Natural killer cell (primary cell): ENCODE measurements around the gene MIGA2. TPM values are rescaled to one million over a fixed set of nuclear protein-coding genes. Genes with fewer than 3 reads are reported as not detected.

ENCODE experiments used
- ATAC-seq, 3 donors: fragments of 150-1000 bp in 2 of 3; fragments of 200-7000 bp in 1 of 3; cut with Tn5 transposase; 1 replicate in 1 of 3; 2 replicates in 2 of 3; pipeline ENCODE4 v1.10.0; 2021; ENCODE audit warnings: mild to moderate bottlenecking in 2 of 3, moderate library complexity in 2 of 3
- DNase-seq, 2 donors: peaks; one replicate each; pipeline versions ENCODE4 v3.0.0 to v3.0.0-alpha.2; 2013 to 2021; ENCODE audit warnings: mixed read lengths in 1 of 2
- H3K27ac ChIP-seq: one replicate; pipeline ENCODE4 v1.5.1; 2013; ENCODE audit warnings: mild to moderate bottlenecking, low read length
- H3K27me3 ChIP-seq: one replicate; pipeline ENCODE4 v1.6.1; 2013; ENCODE audit warnings: low read length; ENCODE audit not compliant: control insufficient read depth, insufficient read depth
- H3K36me3 ChIP-seq: one replicate; pipeline ENCODE4 v1.6.1; 2013; ENCODE audit warnings: low read length; ENCODE audit not compliant: control insufficient read depth, insufficient read depth
- H3K4me1 ChIP-seq: one replicate; pipeline ENCODE4 v1.6.1; 2013; ENCODE audit warnings: low read length; ENCODE audit not compliant: control insufficient read depth, insufficient read depth
- H3K4me3 ChIP-seq: one replicate; pipeline ENCODE4 v1.5.1; 2013; ENCODE audit warnings: low read length
- H3K9me3 ChIP-seq: one replicate; pipeline ENCODE4 v1.6.1; 2013; ENCODE audit warnings: low read length; ENCODE audit not compliant: control insufficient read depth, insufficient read depth
- H3K27ac Mint-ChIP-seq, 2 donors: one replicate each; pipeline ENCODE4 v1.8.0; 2022; ENCODE audit warnings: mild to moderate bottlenecking in 2 of 2, mixed read lengths in 2 of 2, moderate library complexity in 1 of 2
- H3K27me3 Mint-ChIP-seq, 2 donors: one replicate each; pipeline ENCODE4 v1.8.0; 2022; ENCODE audit warnings: low read depth in 2 of 2, mixed read lengths in 2 of 2
- H3K36me3 Mint-ChIP-seq: one replicate; pipeline ENCODE4 v1.8.0; 2022; ENCODE audit warnings: mixed read lengths
- H3K4me1 Mint-ChIP-seq, 2 donors: one replicate each; pipeline ENCODE4 v1.8.0; 2022; ENCODE audit warnings: mixed read lengths in 2 of 2
- H3K4me3 Mint-ChIP-seq: one replicate; pipeline ENCODE4 v1.8.0; 2022; ENCODE audit warnings: mild to moderate bottlenecking, moderate library complexity, mixed read lengths
- H3K9me3 Mint-ChIP-seq, 2 donors: one replicate each; pipeline ENCODE4 v1.8.0; 2022; ENCODE audit warnings: mixed read lengths in 2 of 2
- WGBS: methylation state at CpG from one replicate; pipeline ENCODE4 v1.1.7; 2013; ENCODE audit warnings: missing lambda C conversion rate; ENCODE audit not compliant: insufficient coverage; 5-methylcytosine and 5-hydroxymethylcytosine counted together
- intact Hi-C: fragments of 100-400 bp; cut with micrococcal nuclease; formaldehyde crosslinking; loops from one replicate; pipeline ENCODE4 v1.14.2; 2022
- total RNA-seq, 4 donors: library from RNA; stranded (reverse); fragments of 120-200 nt in 1 of 4; gene quantifications; one replicate each; pipeline versions ENCODE4 v1.2.3 to v1.2.4, GENCODE V29; 2013 to 2022
- TF ChIP-seq, protein P1 (sequence below): fragments of 200-600 bp; IDR thresholded peaks from one replicate; pipeline ENCODE4 v1.8.0; 2022; ENCODE audit warnings: antibody characterized with exemption

Gene MIGA2
- total RNA-seq, 3 donors from 2014 or later (not counting 1 experiment from before 2014, with no cell fraction given) = 67.3 to 77.9 (median 73.9) TPM

DNA sequence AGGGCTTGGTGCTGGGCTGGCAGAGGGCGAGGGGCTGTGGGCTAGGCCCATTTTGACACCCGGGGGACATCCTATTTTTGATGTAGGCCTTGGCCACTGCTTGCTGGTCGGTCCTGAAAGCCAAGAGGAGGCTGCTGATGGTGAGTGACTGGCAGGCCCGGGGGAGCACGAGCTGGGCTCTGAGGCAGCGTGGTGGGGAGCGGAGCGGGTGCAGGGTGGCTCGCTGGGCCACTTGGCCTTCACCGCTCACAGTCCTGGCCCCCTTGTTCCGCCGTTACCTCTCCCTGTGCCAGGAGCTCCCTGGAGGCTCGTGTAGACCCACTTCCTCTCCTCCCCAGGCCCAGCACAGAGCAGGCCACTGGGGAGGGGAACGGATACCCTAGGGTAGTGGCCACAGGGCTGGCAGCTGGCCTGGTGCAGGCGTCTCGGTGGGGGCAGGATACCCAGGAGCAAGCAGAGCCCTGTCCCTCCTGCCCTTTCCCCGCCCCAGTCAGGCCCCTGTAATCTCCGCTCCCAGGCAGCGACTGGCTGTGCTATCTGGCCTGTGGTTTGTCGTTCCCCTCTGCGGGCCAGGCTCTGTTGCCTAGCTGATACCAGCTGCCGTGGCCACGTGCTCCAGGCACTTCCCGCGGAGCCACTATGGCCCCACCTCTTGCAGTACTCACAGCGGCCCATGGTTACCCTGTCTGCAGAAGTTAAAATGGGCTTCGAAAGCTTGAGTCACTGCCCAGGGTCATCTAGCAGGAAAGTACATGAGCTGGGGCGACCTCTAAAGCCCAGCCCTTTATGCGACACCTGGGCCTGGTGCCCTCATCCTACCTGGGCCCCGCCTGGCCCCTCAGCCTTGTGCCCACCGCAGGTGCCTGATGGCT lies 32.8 kb downstream of the MIGA2 start:
- no peaks in the 10 kb centered on the region for H3K27me3 Mint-ChIP-seq
- Histone ChIP-seq H3K27me3 (no peaks in the 10 kb centered on the region), H3K36me3 (peaks cover 14% of the 10 kb centered on the region), H3K4me1 (peaks cover 45% of the 10 kb centered on the region), H3K27ac (peak overlapping the region; percentile 74), H3K9me3 (no peaks in the 10 kb centered on the region), H3K4me3 (no peak overlapping the region)
- intact Hi-C loops = loop anchor here (1.0 kb wide), 1 partner anchor 12 kb away; the partner anchor contains the start of gene DOLPP1
- H3K9me3 Mint-ChIP-seq = no peaks in the 10 kb centered on the region
- peak overlapping the region; percentile 87 to 94 for H3K27ac Mint-ChIP-seq
- DNase-seq (peak; percentile 68 to 78), ATAC-seq (peak; percentile 96 to 98 (median 97))
- H3K4me3 Mint-ChIP-seq = peak overlapping the region; percentile 75
- WGBS = 22% methylated on average over 31 of the region's 31 CpGs
- H3K36me3 Mint-ChIP-seq = no peaks in the 10 kb centered on the region
- peaks cover 17 to 25% of the 10 kb centered on the region in 2 donors for H3K4me1 Mint-ChIP-seq
- TF ChIP-seq, protein P1, sequence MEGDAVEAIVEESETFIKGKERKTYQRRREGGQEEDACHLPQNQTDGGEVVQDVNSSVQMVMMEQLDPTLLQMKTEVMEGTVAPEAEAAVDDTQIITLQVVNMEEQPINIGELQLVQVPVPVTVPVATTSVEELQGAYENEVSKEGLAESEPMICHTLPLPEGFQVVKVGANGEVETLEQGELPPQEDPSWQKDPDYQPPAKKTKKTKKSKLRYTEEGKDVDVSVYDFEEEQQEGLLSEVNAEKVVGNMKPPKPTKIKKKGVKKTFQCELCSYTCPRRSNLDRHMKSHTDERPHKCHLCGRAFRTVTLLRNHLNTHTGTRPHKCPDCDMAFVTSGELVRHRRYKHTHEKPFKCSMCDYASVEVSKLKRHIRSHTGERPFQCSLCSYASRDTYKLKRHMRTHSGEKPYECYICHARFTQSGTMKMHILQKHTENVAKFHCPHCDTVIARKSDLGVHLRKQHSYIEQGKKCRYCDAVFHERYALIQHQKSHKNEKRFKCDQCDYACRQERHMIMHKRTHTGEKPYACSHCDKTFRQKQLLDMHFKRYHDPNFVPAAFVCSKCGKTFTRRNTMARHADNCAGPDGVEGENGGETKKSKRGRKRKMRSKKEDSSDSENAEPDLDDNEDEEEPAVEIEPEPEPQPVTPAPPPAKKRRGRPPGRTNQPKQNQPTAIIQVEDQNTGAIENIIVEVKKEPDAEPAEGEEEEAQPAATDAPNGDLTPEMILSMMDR = no peak

DNA sequence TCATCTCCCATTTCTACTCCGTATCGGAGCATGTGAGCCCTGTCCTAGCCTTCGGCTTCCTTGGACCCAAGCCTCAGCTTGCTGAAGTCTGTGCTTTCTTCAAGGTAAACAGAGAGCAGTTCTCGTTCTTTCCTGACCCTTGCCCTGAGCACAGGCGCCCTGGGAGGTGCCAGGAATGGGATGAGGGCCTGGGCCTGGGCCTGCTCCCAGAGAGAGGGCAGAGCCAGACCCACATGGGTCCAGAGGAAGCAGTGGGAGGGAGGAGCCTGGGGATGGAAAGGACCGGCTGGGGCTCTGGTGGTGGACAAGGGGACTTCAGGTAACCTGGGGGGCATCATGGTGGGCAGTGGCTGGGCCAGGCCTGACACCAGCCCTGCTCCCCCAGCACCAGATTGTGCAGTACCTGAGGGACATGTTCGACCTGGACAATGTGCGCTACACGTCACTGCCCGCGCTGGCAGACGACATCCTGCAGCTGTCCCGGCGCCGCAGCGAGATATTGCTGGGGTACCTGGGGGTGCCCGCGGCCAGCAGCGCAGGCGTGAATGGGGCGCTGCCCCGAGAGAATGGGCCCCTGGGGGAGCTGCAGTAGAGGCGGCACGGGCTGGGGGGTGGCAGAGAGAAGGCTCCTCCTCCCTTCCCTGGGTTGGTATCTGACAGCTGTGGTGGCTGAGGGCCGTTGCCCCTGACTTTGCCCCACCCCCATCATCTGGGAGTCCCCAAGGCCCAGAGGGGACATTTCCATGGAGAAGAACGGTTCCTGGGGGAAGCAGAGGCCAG lies 33.6 kb downstream of the MIGA2 start:
- Mint-ChIP-seq H3K27ac (peak overlapping the region; percentile 87 to 94), H3K36me3 (no peaks in the 10 kb centered on the region), H3K9me3 (no peaks in the 10 kb centered on the region), H3K4me3 (no peak overlapping the region), H3K4me1 (peaks cover 17 to 25% of the 10 kb centered on the region in 2 donors), H3K27me3 (no peaks in the 10 kb centered on the region)
- Histone ChIP-seq H3K27me3 (no peaks in the 10 kb centered on the region), H3K4me1 (peaks cover 45% of the 10 kb centered on the region), H3K9me3 (no peaks in the 10 kb centered on the region), H3K36me3 (peaks cover 8% of the 10 kb centered on the region), H3K27ac (peak overlapping the region; percentile 74), H3K4me3 (no peak overlapping the region)
- TF ChIP-seq, protein P1 = no peak
- 71% methylated on average over 23 of the region's 26 CpGs for WGBS
- no peak for DNase-seq
- intact Hi-C loops = loop anchor here (1.0 kb wide), 1 partner anchor 11 kb away; the partner anchor contains the start of gene DOLPP1
- ATAC-seq = no peak

DNA sequence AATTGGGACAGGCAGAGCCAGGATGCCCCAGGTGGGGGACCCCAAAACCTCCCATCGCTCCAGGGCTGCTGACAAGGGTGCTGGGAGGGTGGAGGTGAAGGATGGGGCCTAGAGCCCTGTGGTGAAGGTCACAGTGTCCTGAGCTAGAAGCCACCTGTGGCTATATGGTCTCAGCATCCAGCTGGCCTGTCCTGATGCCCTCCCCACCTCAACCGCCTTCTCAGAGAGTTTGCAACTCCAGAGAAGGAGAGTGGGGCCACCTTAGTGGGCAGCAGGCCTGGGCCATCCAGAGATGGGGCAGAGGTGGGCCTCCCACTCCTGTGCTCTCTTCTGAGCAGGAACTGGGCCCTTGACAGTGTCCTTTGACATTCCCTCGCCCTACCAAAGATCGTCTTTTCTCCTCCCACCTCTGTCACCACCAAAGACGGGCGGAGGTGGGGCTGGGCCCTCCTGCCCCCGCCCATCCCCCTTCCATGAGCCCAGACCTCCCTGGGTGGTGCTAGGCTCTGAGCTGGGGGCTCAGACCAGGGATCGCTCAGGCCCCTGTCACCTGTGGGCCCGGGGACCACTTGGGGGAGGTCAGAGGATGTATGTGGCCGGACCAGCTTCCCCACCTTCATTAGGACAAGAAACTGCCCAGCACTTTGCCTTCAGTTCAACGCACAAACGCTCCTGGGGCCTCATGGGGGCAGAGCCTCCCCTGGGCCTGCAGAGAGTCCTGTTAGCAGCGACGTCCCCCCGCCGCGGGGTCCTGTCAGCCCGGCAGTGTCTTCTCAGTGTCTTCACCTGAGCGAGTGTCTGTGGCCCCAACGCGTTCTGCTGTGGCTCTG lies 34.5 kb downstream of the MIGA2 start:
- Mint-ChIP-seq H3K9me3 (no peaks in the 10 kb centered on the region), H3K36me3 (no peaks in the 10 kb centered on the region), H3K4me1 (peaks cover 17 to 25% of the 10 kb centered on the region in 2 donors), H3K27me3 (no peaks in the 10 kb centered on the region), H3K4me3 (no peak overlapping the region), H3K27ac (peak overlapping the region in 1 of 2 donors; percentile 94)
- Histone ChIP-seq H3K9me3 (no peaks in the 10 kb centered on the region), H3K36me3 (peaks cover 4% of the 10 kb centered on the region), H3K27me3 (no peaks in the 10 kb centered on the region), H3K4me1 (peaks cover 45% of the 10 kb centered on the region), H3K4me3 (no peak overlapping the region), H3K27ac (no peak overlapping the region)
- ATAC-seq (no peak), DNase-seq (no peak)
- TF ChIP-seq, protein P1 = no peak
- intact Hi-C loops = no loop called here
- WGBS = 81% methylated on average over 21 of the region's 21 CpGs
